ENCODE measurements around the gene KCND2. TPM values are rescaled to one million over a fixed set of nuclear protein-coding genes. Genes with fewer than 3 reads are reported as not detected.
A peak's percentile ranks its signal among the peaks of the same experiment; 100 is the strongest.

Gene KCND2
- polyA plus RNA-seq, 2 of the 4 experiments (the other 2 are of a cell fraction) = 0.01 TPM; not detected in 1

- TF ChIP-seq PBX3 (IDR thresholded peaks at IDR 0.05) (no peak), HOXA7 (CRISPR knock-in tag; IDR thresholded peaks at IDR 0.05) (no peak), RARB (CRISPR knock-in tag; IDR thresholded peaks at IDR 0.05) (no peak), HDAC2 (IDR thresholded peaks at IDR 0.05) (no peak), E2F6 (IDR thresholded peaks at IDR 0.05; ENCODE audit: borderline replicate concordance, low read depth) (no peak)
Observed at GRCh38 chr7:120260111-120260510, 12.9 kb upstream of the KCND2 start (continued).

- DNase-seq (ENCODE audit: low read depth in 1 of 2, low spot score in 1 of 2) = peak; percentile 47 to 57
- Histone ChIP-seq H3K27ac (no peak overlapping the region), H3K4me2 (peak overlapping the region; percentile 97), H3K9me3 (no peaks in the 10 kb centered on the region), H3K4me3 (peak overlapping the region; percentile 40), H3K4me1 (peaks cover 8% of the 10 kb centered on the region)
- 1% methylated on average over 17 of the region's 17 CpGs for WGBS (ENCODE audit: missing lambda C conversion rate)
- no peak for FAIRE-seq
- TF ChIP-seq TFCP2L1 (CRISPR knock-in tag; IDR thresholded peaks at IDR 0.05) (no peak), RAD21 (conservative IDR thresholded peaks at IDR 0.05 in 1 of 2, IDR thresholded peaks at IDR 0.05 in 1 of 2) (peak; percentile 57 to 63), BHLHE40 (IDR thresholded peaks at IDR 0.05; ENCODE audit: low read depth, low read length) (no peak), MAZ (IDR thresholded peaks at IDR 0.05; ENCODE audit: borderline replicate concordance, low read depth, low read length) (no peak), HOXB13 (CRISPR knock-in tag; IDR thresholded peaks at IDR 0.05; ENCODE audit: low read depth) (no peak), ZSCAN20 (CRISPR knock-in tag; IDR thresholded peaks at IDR 0.05) (no peak), JUN (IDR thresholded peaks at IDR 0.05) (no peak), RFX5 (IDR thresholded peaks at IDR 0.05) (no peak), REST (IDR thresholded peaks at IDR 0.05) (no peak), PBX3 (IDR thresholded peaks at IDR 0.05) (no peak), HMGXB4 (CRISPR knock-in tag; IDR thresholded peaks at IDR 0.05; ENCODE audit: borderline replicate concordance) (no peak), CTCF (IDR thresholded peaks at IDR 0.05) (peak; percentile 73), FOSL2 (IDR thresholded peaks at IDR 0.05) (no peak), FOSL2 (CRISPR knock-in tag; IDR thresholded peaks at IDR 0.05) (no peak), CBX8 (IDR thresholded peaks at IDR 0.05) (no peak), POLR2AphosphoS2 (conservative IDR thresholded peaks at IDR 0.05; ENCODE audit: low read length) (no peak), NFE2L2 (conservative IDR thresholded peaks at IDR 0.05; ENCODE audit: low read length) (no peak), RNF2 (IDR thresholded peaks at IDR 0.05; ENCODE audit: borderline replicate concordance, low read depth) (no peak), PHF8 (IDR thresholded peaks at IDR 0.05; ENCODE audit: borderline replicate concordance, low read depth) (no peak), SMC3 (IDR thresholded peaks at IDR 0.05) (peak; percentile 60), HEYL (CRISPR knock-in tag; IDR thresholded peaks at IDR 0.05) (no peak)
- POLR2A ChIA-PET = no interaction called here
- CTCF ChIA-PET = no interaction called here
- peak; percentile 63 to 89; a peak in 5 of 6 replicates for ATAC-seq
Observed at GRCh38 chr7:120272261-120272660, 714 bp upstream of the KCND2 start.
